ENCODE measurements around the gene SLC12A6.
A peak's percentile ranks its signal among the peaks of the same experiment; 100 is the strongest.
"Not testable (repeated sequence)": the region's sequence is repeated elsewhere in the genome, so short reads cannot be mapped to it uniquely, and the experiment has no call there.

Gene SLC12A6

DNA sequence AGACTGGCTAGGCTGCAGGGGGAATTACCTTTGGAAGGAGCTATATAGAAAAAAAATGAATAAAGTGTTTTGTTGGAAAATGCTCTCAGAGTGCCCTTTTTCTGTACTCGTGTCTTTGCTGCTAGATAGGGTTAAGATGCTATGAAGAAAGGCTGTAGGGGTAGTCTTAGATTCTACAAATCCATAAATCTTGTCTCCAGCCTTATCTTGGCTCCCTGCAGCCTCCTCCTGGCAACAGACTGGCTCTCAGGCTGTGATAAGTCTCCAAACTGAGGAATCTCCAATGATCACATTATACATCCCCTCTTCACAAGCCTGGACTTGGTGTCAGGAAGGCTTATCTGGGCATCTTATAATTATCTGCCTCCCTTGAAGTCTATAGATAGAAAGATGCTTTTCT, 20.1 kb upstream of the SLC12A6 start:
- no peak for DNase-seq (ENCODE audit: low read depth)

DNA sequence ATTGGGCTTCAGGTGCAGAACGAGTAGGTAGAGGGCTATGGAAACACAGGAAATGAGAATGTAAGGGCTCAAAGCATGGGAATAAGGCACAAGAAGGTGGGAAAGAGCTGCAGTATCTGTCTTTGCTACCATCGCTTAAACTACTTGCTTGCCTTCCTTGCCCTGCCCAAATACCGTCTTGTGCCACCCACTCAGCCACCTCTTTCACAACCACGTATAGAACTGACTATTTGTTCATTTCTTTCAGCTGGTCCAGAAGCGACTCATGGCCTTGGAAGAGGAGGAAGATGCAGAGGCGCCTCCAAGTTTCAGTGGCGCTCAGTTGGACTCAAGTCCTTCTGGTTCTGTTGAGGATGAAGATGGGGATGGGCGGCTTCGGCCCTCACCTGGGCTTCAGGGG, 17.7 kb upstream of the SLC12A6 start:
- no peak for DNase-seq (ENCODE audit: low read depth)

DNA sequence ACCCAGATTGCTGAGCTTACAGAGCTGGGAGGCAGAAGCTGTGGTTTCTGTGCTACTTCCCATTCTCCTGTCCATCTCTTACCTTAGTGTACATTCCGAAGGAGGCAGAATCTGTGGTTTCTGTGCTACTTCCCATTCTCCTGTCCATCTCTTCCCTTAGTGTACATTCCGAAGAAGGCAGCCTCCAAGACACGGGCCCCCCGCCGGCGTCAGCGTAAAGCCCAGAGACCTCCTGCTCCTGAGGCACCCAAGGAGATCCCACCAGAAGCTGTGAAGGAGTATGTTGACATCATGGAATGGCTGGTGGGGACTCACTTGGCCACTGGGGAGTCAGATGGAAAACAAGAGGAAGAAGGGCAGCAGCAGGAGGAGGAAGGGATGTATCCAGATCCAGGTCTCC, 16.7 kb upstream of the SLC12A6 start:
- DNase-seq (ENCODE audit: low read depth): no peak

DNA sequence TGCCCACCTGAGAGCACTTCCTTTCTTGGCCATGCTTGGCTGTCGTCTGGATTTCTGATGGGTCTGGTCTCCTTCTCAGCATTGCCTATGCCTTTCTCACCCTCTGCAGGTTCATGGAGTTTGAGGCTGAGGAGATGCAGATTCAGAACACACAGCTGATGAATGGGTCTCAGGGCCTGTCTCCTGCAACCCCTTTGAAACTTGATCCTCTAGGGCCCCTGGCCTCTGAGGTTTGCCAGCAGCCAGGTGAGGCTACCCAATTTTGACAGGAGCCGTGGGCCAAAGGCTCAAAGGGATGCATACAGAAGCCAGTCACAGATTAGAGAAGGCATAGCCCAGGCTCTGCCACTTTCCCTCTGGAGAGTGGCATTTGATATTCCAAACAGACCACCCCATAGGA, 16.0 kb upstream of the SLC12A6 start:
- DNase-seq (ENCODE audit: low read depth): no peak

DNA sequence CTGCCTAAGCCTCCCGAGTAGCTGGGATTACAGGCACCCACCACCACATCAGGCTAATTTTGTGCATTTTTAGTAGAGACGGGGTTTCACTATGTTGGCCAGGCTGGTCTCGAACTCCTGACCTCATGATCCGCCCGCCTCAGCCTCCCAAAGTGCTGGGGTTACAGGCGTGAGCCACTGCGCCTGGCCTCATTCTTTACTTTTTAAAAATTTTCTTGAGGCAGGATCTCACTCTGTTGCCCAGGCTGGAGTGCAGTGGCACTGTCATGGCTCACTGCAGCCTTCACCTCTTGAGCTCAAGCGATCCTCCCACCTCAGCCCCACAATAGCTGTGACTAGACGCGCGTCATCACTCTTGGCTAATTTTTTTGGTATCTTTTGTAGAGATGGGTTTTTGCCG, 15.4 kb upstream of the SLC12A6 start:
- DNase-seq (ENCODE audit: low read depth): not testable (repeated sequence)

DNA sequence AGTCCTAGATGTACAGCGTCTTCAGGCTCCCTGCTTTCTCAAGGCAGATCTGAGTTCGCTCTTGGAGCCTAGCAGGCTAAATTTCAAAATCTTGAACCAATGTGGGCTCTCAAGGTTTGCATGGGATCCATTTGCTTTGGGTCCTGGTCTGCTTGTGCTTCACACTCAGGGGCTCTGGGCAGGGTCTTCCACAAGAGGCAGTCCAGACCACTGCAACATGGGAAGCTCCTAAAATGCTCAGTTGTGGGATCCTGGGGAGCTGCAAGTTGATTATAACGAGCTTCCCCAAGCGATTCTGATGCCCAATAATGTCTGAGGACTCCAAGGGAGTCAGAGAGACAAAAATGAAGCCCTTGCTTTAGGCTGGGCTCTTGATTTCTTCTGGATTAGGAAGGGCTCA, 12.2 kb upstream of the SLC12A6 start:
- no peak for DNase-seq (ENCODE audit: low read depth)

DNA sequence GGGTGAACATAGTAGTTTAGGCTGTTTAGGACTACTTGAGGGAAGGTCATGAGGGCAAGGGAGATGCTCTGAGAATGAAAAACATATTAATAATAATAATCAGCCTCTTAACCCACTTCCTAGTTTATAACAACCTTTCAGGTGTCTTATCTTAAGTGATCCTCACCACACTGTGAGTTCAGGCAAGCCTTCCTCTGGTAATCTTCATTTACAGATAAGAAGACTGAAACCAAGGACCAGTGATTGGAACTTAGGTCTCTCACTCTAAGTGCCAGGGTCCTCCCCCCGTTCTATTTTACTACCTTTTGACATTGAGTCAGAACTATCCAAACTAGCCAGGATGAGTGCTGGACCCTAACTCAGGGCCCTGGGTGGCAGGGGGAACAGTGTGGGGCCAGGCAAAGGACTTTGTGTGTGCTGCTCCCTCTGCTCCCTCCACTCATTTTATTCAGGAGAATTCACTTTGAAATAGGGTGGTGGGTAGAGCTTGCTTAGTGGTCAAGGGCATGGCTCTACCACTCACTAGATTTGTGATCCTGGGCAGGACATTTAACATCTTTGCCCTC, 11.2 kb upstream of the SLC12A6 start:
- no peak for DNase-seq (ENCODE audit: low read depth)

DNA sequence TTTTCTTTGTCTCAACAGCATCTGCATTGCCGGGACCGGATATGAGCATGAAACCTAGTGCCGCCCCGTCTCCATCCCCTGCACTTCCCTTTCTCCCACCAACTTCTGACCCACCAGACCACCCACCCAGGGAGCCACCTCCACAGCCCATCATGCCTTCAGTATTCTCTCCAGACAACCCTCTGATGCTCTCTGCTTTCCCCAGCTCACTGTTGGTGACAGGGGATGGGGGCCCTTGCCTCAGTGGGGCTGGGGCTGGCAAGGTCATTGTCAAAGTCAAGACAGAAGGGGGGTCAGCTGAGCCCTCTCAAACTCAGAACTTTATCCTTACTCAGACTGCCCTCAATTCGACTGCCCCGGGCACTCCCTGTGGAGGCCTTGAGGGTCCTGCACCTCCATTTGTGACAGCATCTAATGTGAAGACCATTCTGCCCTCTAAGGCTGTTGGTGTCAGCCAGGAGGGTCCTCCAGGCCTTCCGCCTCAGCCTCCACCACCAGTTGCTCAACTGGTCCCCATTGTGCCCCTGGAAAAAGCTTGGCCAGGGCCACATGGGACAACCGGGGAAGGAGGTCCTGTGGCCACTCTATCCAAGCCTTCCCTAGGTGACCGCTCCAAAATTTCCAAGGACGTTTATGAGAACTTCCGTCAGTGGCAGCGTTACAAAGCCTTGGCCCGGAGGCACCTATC, 10.5 kb upstream of the SLC12A6 start:
- DNase-seq (ENCODE audit: low read depth): no peak

DNA sequence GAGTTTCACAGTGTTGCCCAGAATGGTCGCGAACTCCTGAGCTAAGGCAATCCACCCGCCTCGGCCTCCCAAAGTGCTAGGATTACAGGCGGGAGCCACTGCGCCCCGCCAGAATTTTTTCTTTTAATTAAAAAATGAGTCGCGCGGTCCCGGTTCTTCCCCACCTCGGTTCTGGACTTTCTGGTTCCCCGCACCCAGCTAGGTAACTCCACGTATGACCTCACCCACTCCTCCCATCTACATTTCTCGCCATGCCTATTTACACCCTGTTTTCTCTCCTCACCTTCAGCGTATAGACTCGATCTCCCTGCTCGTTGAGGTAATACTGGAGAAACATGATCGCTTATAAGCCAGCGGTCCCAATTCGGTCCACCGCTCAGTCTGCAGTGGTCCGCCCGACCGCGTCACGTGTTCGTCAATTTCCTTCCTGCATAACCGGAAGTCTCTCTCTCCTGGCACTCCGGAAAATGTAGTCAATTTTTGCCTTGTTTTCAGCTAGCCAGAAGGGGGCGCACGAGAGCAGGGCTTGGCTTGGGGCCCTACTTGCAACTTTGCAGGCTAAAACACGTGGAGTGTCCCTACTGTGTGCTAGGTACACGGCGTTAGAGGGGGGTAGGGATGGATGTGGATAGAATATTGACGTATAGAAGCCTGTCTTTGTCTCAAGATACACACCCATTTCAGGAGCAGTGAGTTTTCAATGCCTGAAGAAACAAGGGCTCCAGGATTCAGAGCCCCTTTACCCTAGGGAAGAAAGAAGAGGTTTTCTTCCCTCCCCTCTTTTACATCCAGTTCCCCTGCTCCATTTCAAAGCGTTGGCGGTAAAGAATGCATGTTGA, 5.4 kb upstream of the SLC12A6 start, which contains the start of the genes NOP10 and NUTM1:
TSS of gene NOP10 (minus strand) at position 400 of the 839 bp plus-strand sequence. CDS start at position 337, 63 bp downstream.
TSS of gene NUTM1 (plus strand) at position 579 of the 839 bp plus-strand sequence. CDS start 382 bp downstream, outside the sequence.
- peak; percentile 70 for DNase-seq (ENCODE audit: low read depth)

DNA sequence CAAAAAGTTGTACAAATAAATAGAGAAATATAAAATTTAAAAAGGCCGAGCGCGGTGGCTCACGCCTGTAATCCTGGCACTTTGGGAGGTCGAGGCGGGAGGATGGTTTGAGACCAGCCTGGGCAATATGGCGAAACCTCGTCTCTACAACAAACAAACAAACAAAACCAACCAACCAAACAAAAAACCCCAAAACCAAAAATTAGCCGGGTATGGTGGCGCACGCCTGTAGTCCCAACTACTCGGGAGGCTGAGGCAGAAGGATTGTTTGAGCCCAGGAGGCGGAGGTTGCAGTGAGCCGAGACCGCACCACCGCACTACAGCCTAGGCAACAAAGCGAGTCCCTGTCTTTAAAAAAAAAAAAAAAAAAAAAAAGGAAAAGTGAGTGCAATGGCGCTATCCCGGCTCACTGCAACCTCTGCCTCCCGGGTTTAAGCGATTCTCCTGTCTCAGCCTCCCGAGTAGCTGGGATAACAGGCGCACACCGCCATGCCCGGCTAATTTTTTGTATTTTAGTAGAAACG, 4.7 kb upstream of the SLC12A6 start:
- not testable (repeated sequence) for DNase-seq (ENCODE audit: low read depth)

DNA sequence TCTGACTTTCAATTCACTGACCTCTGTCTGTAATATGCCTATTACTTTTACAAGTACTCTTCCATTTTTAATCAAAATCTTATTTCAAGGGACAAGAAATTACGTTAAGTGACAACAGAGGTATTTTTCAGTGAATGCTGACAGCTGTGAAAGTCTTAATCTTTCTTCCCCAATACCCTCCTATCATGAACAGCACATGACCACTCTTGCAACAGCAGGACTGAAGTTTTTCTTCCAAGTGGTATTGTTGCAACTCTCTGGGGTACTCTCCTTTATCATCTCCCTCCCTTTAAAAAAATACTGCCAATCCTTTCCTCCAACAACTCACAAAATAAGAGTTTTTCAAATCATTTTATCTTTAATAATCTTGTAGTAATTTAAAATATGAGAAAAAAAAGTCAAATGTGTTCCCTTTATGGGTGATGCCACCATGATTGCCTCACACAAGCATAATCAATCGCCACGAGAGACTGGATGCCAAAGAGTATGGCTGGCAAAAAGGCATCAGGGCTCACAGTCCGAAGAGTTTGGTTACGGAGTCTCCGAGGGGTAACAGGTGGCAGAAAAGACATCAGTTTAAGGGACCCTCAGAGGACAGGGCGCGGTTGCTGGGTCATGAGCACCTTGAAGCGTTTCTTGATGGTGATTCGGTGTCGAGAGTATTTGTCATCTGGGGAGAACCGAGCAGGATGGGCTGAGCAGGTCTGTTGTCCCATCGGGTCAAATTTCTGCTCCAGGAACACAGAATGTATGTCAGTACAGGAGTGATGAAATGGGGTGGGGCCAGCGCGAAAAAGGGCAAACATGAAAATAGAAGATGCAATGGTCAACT, 4.0 kb upstream of the SLC12A6 start:
- DNase-seq (ENCODE audit: low read depth): no peak

DNA sequence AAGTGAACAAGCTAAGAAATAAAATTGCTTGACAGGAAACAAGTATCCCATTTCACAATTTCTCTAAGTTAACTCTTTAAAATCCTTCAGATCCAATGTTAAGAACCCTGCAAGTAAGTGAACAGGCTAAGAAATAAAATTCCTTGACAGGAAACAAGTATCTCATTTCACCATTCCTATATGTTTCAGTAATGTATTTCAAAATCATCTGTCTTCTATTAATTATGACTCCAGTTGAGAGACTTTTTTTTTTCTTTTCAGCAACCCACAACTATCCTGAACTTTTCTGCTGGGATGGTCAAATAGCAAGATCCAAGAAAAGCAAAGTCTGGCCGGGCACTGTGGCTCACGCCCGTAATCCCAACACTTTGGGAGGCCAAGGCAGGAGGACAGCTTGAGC, 2.4 kb upstream of the SLC12A6 start:
- DNase-seq (ENCODE audit: low read depth): no peak

DNA sequence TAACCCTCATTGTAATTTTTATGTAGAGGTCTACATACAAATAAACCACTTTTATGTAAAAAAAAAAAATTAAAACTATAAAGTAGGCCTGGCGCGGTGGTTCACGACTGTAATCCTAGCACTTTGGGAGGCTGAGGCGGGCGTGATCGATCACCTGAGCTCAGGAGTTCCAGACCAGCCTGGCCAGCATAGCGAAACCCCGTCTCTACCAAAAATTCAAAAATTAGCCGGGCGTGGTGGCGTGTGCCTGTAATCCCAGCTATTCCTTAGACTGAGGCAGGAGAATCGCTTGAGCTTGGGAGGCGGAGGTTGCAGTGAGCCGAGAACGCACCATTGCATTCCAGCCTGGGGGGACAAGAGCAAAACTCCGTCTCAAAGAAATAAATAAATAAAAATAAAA, 766 bp upstream of the SLC12A6 start:
- no peak for DNase-seq (ENCODE audit: low read depth)

DNA sequence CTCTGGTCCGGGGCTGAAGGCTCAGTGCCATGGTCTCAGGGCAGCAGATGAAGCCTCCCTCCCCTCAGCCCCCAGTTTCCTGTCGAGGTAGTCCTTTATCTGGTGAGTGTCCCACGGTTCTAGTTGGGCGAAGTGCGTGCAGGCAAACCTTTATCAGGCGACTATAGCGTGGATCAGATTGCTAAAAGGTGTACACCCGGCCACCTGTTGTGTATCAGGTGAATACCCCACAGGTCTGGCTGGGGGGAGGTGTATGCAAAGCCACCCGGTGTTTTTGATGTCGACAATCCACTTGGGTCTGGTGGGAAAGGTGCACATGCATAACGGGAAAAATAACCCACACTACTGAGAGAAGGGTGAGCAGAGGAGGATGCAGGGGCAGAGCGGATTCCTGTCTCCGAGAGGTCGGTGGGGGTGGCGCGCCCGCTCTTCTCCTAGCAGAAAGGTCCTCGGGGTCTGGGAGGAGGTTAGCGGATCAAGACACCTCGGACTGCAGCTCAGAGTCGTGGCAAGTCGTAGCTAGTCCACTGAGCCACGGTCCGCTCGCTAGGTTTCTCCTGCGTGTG, 507 bp downstream of the SLC12A6 start:
- no peak for DNase-seq (ENCODE audit: low read depth)

DNA sequence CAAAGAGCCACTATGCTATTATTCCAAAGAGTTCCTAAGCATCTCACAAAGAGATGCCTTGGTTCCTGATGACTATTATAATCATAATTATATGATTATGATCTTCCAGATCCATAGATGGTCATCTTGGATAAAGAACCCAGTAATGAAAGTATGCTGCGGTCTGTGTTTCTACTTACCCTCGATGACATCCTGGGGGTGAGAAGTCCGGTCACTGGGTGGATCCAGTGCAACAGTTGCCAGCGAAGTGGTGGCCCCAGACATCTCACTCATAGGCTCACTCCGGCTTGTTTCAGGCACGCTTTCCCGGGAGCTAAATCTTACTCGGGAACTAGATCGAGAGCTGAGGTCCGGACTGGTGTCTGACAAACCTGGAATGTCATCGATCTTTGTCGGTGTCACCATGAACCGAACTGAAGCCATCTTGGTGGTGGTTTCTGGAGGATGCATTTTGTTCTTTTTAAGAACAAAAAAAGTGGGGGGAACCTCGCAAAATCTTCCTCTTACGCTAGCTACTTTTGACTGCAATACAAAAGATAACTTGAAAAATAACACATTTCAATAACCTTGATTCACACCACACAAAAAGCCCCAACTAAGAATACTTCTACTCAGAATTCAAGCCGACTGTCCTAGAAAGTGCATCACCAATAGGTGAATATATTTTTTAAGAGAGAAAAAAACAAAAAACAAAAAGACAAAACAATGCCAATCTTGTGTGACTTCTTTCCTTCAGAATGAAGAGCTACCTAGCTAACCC, 1.2 kb downstream of the SLC12A6 start:
- DNase-seq (ENCODE audit: low read depth): no peak

DNA sequence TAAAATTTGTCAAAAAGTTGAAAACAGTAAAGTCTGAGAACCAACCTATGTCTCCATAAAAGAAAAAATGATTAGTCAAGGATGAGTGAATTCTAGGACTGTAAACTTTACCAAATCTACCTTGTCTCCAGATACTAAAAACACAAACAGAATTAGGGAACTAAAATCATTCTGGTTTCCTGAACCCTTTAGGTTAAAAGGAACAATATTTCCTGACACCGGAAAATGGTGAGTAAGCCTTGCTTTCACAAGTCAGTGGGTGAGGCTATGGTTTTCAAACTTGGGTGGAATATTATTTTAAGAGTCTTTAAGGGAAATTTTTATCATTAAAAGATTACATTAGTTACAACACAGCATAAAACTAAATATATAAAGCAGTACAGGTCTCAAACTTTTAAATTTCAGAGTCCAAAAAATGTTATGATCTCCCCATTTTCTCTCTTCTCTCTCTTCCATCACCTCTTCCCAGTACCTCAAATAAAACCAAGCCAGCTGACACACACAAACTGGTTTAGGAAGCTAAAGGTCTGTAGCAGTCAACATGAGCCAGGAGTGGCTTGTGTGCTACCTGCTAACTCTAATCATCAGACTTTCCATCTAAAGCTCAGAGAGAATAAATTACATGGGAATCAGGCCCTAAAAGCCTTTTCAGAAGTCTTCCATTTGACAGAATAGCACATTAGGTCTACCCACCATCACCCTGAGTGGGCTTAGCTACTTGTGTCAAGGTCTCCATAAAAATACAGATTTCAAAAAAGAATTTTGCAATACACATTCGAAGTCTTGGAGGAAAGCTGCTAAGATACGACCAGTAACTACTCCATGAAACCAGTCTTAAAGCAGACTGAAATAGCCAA, 2.2 kb downstream of the SLC12A6 start:
- no peak for DNase-seq (ENCODE audit: low read depth)

DNA sequence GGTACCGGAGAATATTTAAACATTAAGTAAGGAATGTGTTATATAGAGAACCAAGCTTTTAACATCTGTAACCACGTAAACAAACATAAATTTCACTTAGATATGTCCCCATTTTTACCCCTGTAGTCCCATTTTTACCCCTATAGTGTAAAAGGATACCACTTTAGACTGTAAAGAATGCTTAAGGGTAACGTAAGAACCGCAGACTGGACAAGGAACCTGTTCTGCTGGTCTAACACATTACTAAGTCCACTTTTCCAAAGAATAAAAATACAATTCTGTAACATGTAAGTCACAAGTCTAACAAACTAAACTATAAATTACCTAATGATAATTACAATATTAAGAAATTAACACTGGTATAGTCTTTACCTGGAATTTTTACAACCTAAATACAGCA, 2.9 kb downstream of the SLC12A6 start:
- DNase-seq (ENCODE audit: low read depth): no peak

DNA sequence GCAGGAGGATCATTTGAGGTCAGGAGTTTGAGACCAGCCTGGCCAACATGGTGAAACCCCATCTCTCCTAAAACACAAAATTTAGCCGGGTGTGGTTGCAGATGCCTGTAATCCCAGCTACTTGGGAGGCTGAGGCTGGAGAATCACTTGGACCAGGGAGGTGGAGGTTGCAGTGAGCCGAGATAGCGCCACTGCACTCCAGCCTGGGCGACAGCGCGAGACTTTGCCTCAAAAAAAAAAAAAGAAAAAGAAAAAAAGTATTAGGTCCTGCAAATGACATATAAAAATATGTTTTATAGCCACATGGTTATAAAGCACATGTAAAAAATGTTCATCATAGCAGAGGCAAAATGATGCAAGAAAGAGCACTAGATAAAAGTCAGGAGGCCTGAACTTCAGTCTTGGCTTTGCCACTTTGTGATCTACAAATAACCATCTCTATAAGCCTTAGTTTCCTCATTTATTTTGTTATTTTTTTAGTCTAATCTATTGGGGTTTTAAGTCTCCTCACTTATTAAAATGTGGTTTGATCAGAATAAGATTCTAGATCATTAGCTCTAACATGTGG, 4.9 kb downstream of the SLC12A6 start:
- no peak for DNase-seq (ENCODE audit: low read depth)

DNA sequence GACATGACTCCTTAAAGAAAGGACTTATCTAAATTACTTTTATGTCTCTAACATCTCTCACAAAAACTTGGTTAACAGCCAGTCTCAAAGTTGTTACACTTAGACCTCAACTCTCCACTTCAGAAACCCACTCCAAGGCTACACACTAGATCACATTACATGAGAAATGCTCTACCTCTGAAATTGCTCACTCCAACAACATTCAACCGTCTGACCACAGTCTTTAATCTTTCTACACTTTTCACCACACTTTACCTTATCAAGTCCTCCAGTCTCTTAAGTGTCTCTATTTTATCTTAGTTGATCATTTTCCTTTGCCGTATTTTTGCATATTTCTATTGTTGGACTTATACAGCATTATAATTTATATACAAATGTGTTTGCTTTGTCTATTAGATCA, 5.8 kb downstream of the SLC12A6 start:
- DNase-seq (ENCODE audit: low read depth): peak; percentile 24

All from non-pigmented ciliary epithelial cell (primary cell).